HS-27A (cell line): Measurements from ENCODE around the gene CALR3.
"Not testable (repeated sequence)": the region's sequence is repeated elsewhere in the genome, so short reads cannot be mapped to it uniquely, and the experiment has no call there.

Experiments
- DNase-seq: peaks from one replicate; pipeline ENCODE4 v3.0.0-alpha.2; 2012; ENCODE audit warnings: low read depth, missing footprints

Gene CALR3

GRCh38 chr19:16497042-16497441 lies 1.1 kb upstream of the CALR3 start:
- DNase-seq, result no peak

- no peak for DNase-seq
Observed at GRCh38 chr19:16496613-16496983, 631 bp upstream of the CALR3 start.

GRCh38 chr19:16486476-16486875 lies 9.5 kb downstream of the CALR3 start:
- not testable (repeated sequence) for DNase-seq

GRCh38 chr19:16482745-16483144 lies 13.2 kb downstream of the CALR3 start:
- no peak for DNase-seq

- no peak for DNase-seq
Observed at GRCh38 chr19:16477311-16477710, 18.7 kb downstream of the CALR3 start.

- DNase-seq, result no peak
Observed at GRCh38 chr19:16476401-16476800, 19.6 kb downstream of the CALR3 start.

- no peak for DNase-seq
Observed at GRCh38 chr19:16473875-16474392, 22.0 kb downstream of the CALR3 start.

GRCh38 chr19:16472992-16473391 lies 23.0 kb downstream of the CALR3 start:
- no peak for DNase-seq

GRCh38 chr19:16472559-16472899 lies 23.4 kb downstream of the CALR3 start:
- not testable (repeated sequence) for DNase-seq

GRCh38 chr19:16470911-16471811 lies 24.8 kb downstream of the CALR3 start:
- DNase-seq, result no peak

GRCh38 chr19:16470541-16470910 lies 25.4 kb downstream of the CALR3 start:
- no peak for DNase-seq

GRCh38 chr19:16467581-16467980 lies 28.4 kb downstream of the CALR3 start:
- DNase-seq, result no peak

GRCh38 chr19:16466802-16467427 lies 29.1 kb downstream of the CALR3 start:
- not testable (repeated sequence) for DNase-seq

GRCh38 chr19:16465239-16465638 lies 30.7 kb downstream of the CALR3 start:
- no peak for DNase-seq

GRCh38 chr19:16463991-16464575 lies 31.9 kb downstream of the CALR3 start:
- no peak for DNase-seq

GRCh38 chr19:16463341-16463990 lies 32.5 kb downstream of the CALR3 start:
- DNase-seq, result no peak

- DNase-seq, result no peak
Observed at GRCh38 chr19:16462757-16463250, 33.2 kb downstream of the CALR3 start.

GRCh38 chr19:16461630-16462051 lies 34.3 kb downstream of the CALR3 start:
- no peak for DNase-seq

GRCh38 chr19:16460454-16460853 lies 35.5 kb downstream of the CALR3 start:
- DNase-seq, result no peak

- no peak for DNase-seq
Observed at GRCh38 chr19:16459680-16460079, 36.3 kb downstream of the CALR3 start.

- no peak for DNase-seq
Observed at GRCh38 chr19:16458391-16459341, 37.3 kb downstream of the CALR3 start.
